Measurements from ENCODE around the gene MCOLN1.

GRCh38 chr19:7520131-7521051 is 2.0 kb upstream of the MCOLN1 start:
- TF ChIP-seq KDM1A (IDR thresholded peaks at IDR 0.05; ENCODE audit: borderline replicate concordance, low read length) (no peak), CTCF (IDR thresholded peaks at IDR 0.05; ENCODE audit: control extremely low read depth in 1 of 3, insufficient read depth in 1 of 3, low read depth in 1 of 3, low read length in 3 of 3) (no peak), USF2 (IDR thresholded peaks at IDR 0.05; ENCODE audit: low read length) (no peak), PHF8 (conservative IDR thresholded peaks at IDR 0.05; ENCODE audit: low read depth, low read length) (no peak)
